Nucleus accumbens (tissue), 56 donors: ENCODE measurements around the gene SLC25A5.
"Not testable (repeated sequence)": the region's sequence is repeated elsewhere in the genome, so short reads cannot be mapped to it uniquely, and the experiment has no call there.

Experiments
- DNase-seq, 56 donors: peaks; one replicate each; lab custom pipeline; 2025; lab: John Stamatoyannopoulos, UW

Gene SLC25A5

GRCh38 chrX:119467842-119468550 lies at the start of gene SLC25A5:
SLC25A5 (plus strand) TSS chrX:119468444; CDS start chrX:119468516, 72 bp downstream.
- peak; percentile 7 to 87 (median 72) for DNase-seq

- no peak for DNase-seq
Observed at GRCh38 chrX:119419146-119419545, 49.1 kb upstream of the SLC25A5 start.

- no peak for DNase-seq
Observed at GRCh38 chrX:119419898-119420297, 48.3 kb upstream of the SLC25A5 start.

DNA sequence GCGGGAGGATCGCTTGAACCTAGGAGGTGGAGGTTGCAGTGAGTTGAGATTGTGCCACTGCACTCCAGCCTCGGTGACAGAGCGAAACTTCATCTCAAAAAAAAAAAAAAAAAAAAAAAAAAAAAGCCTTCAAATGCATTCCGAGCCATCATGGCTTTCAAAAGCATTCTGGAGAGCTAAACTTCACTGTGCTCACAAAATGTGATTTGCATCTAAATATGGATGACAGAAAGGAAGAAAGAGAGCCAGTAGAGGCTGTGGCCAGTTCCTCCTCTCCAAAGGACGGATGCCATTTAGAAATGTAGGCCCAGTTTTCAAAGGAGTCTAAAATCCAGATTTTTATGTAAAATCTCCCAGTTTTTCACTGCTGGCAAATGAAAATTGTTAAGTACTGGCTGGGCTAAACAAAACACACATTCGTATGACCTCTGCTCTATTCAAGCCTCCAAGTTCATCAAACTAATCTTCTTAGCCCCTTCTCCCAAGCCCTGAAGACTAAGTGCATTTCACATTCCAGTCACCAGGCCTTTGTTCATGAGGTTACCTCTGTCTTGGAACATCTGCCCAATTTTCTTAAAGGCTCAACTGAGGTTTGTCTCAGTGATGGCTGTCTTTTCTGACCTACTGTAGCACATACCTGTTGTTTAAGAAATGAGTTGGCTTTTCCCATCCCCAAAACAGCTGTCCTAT lies 47.1 kb upstream of the SLC25A5 start:
- DNase-seq = no peak

DNA sequence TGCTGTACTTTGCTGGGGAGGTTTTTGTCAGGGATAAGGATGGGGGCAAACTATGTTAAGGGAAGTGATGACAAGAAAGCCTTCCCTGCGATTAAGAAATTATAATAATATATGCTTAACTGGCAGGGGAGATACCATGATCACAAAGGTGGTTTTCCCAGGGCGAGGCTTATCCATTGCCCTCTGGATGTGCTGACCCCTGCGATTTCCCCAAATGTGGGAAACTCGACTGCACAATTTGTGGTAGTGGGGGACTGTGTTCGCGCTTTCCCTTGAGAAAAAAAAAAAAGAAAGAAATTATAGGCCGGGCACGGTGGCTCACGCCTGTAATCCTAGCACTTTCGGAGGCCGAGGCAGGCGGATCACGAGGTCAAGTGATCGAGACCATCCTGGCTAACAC lies 44.6 kb upstream of the SLC25A5 start:
- no peak for DNase-seq

GRCh38 chrX:119424999-119425398 lies 43.2 kb upstream of the SLC25A5 start:
- DNase-seq = peak in 17 of 56 donors; percentile 0 to 43 (median 4)

- DNase-seq = peak in 43 of 56 donors; percentile 0 to 62 (median 9)
Observed at GRCh38 chrX:119427024-119427794, 41.0 kb upstream of the SLC25A5 start.

- no peak for DNase-seq
Observed at GRCh38 chrX:119427795-119428185, 40.5 kb upstream of the SLC25A5 start.

DNA sequence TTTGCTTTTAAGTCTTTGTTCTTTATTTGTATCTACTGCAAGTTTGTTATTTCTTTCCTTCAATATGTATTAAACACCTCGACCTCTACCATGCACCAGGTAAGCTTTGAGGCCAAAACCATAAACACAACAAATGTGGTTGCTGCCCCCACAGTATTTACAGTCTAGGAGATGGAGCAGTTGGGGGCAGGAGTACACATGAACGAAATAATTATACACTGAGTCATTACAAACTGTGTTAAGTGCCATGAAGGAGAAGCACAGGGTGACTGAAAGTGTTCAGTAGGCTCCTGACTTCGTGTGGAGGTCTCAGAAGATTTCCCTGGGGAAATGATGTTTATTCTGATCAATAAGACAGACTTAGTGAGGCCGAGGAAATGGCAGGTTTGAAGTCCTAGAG lies 38.8 kb upstream of the SLC25A5 start:
- no peak for DNase-seq

DNA sequence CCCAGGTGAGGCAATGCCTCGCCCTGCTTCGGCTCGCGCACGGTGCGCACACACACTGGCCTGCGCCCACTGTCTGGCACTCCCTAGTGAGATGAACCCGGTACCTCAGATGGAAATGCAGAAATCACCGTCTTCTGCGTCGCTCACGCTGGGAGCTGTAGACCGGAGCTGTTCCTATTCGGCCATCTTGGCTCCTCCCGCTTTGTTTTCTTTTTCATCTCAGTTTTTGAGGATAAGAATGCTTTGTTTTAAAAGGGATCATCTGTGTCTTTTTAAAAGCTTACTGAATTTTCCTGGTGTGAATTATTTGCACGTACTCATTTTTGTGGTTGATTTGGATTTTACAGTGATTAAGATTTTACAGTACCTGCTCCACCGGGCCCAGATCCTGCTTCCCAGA lies 26.9 kb upstream of the SLC25A5 start:
- DNase-seq = not testable (repeated sequence)

- no peak for DNase-seq
Observed at GRCh38 chrX:119442286-119442685, 26.0 kb upstream of the SLC25A5 start.

DNA sequence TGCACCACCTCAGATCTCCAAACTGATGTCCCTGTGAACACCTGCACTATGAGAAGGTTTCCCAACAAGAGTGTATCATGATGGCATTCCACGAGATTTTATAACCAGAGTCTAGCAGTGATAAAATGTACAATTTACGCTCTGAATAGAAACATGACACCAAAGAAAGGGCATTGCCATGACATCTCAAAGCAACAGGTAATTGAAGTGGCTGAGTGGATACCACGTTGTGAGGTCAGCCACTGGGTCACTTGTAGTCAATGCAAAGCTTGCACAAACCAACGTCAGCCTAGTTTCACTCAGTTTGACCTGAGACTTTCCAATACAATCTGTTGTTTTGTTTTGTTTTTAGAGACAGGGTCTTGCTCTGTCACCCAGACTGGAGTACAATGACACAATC lies 15.0 kb upstream of the SLC25A5 start:
- DNase-seq = no peak

- no peak for DNase-seq
Observed at GRCh38 chrX:119455264-119455663, 13.0 kb upstream of the SLC25A5 start.

GRCh38 chrX:119459181-119459580 lies 9.1 kb upstream of the SLC25A5 start:
- no peak for DNase-seq

- DNase-seq = no peak
Observed at GRCh38 chrX:119465555-119465954, 2.7 kb upstream of the SLC25A5 start.

DNA sequence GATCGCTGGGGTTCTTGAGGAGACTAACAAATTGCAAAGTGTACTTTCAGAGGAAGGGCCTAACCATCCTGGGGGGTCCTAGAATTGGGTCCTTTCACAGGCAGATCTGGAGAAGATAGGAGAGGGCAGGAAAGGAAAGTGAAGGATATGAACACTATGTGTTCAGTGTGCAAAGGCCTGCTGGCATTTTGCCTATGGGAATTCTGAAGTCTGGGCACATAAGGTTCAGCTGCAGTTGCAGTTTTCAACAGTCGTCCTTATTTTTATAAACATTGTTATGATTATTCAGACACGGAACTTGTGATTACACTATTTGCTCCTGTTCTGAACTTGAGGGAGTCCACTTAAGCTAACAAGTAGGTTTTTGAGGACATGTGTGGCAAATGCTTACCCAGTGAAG lies 1.3 kb upstream of the SLC25A5 start:
- peak in 1 of 56 donors; percentile 0 for DNase-seq

GRCh38 chrX:119467433-119467832 lies 811 bp upstream of the SLC25A5 start:
- DNase-seq = no peak

DNA sequence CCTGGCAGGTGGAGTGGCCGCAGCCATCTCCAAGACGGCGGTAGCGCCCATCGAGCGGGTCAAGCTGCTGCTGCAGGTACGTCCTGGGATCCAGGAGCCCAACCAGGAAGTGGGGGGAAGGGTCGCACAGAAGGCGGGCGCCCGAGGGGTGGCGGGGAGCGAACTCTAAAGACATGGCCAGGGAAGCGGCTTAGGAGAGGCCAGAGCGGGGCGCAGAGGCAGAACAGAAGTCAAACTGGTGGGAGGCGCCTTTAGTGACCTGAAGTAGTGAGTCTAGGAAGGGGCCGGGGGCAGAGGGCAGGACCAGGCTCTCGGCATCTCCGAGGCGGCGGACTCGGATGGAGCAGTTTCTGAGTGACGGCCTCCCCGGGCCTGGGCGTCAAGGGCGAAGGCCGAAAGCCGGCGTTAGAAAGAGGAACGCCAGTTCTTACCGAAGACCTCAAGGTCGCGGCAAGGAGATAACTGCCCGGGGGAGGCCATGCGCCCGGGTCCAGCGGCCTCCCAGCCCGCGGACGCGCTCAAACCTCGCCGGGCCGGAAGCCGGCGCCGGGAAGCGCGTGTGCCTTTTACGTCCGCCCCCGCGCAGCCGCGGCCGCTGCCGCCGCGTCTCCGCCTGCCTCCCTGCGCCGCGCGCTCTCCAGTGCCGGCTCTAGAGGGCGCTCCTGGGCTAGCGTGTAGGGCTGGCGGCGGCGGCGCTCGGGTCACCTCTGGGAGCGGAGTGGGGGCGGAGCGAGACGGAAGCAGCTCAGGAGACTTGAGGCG lies 488 bp downstream of the SLC25A5 start:
- peak in 55 of 56 donors; percentile 2 to 87 (median 58) for DNase-seq

DNA sequence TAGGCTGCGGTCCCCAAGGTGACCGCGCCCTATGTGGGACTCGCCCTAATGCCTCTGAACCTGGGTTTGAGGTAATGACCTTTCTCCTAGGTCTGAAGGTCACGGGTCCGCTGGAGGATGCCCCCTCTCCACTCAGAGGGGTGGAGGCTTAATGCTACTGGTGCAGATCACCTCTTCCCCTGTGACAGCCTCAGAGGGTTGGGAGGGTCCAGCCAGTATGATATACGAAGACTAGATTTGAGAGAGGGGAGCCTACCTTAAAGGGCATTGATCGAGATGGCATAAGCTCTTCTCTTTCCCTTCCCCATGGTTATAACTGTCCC lies 1.0 kb downstream of the SLC25A5 start:
- no peak for DNase-seq

- no peak for DNase-seq
Observed at GRCh38 chrX:119474615-119475388, 6.6 kb downstream of the SLC25A5 start.
